ENCODE measurements around the gene UGT1A5. TPM values are rescaled to one million over a fixed set of nuclear protein-coding genes. Genes with fewer than 3 reads are reported as not detected.

UGT1A5 gene
- total RNA-seq, 2 experiments from 2014 or later = not detected

- H3K36me3 ChIP-seq (ENCODE audit: insufficient read depth, low read length) = no peaks in the 10 kb centered on the region
- POLR2A ChIA-PET = no interaction called here
- no peak overlapping the region for H3K4me3 ChIP-seq (ENCODE audit: low read depth, low read length, poor library complexity, severe bottlenecking)
- no peak for DNase-seq (ENCODE audit: low spot score)
- H3K79me2 ChIP-seq (ENCODE audit: insufficient read depth, low read depth, low read length) = no peaks in the 10 kb centered on the region
- TF ChIP-seq CTCF (conservative IDR thresholded peaks at IDR 0.05; ENCODE audit: low read length) (no peak), EZH2phosphoT487 (IDR thresholded peaks at IDR 0.05; ENCODE audit: borderline replicate concordance, low read depth, low read length) (no peak)
- H3K4me1 ChIP-seq (ENCODE audit: insufficient read depth, low read length, poor library complexity, severe bottlenecking) = peaks cover 3% of the 10 kb centered on the region
- H3K27ac ChIP-seq (ENCODE audit: low read depth, low read length, poor library complexity, severe bottlenecking) = no peak overlapping the region
- intact Hi-C loops (cut with micrococcal nuclease; ENCODE audit: unreplicated experiment) = no loop called here
- CTCF ChIA-PET (ENCODE audit: unreplicated experiment) = no interaction called here
- H2AFZ ChIP-seq (ENCODE audit: low read length) = no peak overlapping the region
- H3K9me2 ChIP-seq (ENCODE audit: insufficient read depth, low read length) = no peaks in the 10 kb centered on the region
- no peaks in the 10 kb centered on the region for H3K9me3 ChIP-seq (ENCODE audit: low read length)
- H4K20me1 ChIP-seq (ENCODE audit: insufficient read depth, low read length) = no peaks in the 10 kb centered on the region
- no TSS peak for BruUV-seq (replicated peaks)
- no peak overlapping the region for H3K4me2 ChIP-seq (ENCODE audit: low read length)
Measured at GRCh38 chr2:233680361-233681045, 32.2 kb upstream of the UGT1A5 start.

GRCh38 chr2:233681521-233682099 is 31.1 kb upstream of the UGT1A5 start, which contains the start of gene UGT1A7:
UGT1A7 (plus strand) TSS chr2:233681901; CDS start chr2:233681938, 37 bp downstream.
- no peaks in the 10 kb centered on the region for H3K36me3 ChIP-seq (ENCODE audit: insufficient read depth, low read length)
- no peaks in the 10 kb centered on the region for H4K20me1 ChIP-seq (ENCODE audit: insufficient read depth, low read length)
- ChIA-PET POLR2A (interaction anchor here (0.6 to 0.7 kb wide), 4 partner anchors 44 to 918 kb away, joined by 3 read pairs; no protein-coding TSS in a partner anchor), CTCF (ENCODE audit: unreplicated experiment) (no interaction called here)
- no peaks in the 10 kb centered on the region for H3K9me2 ChIP-seq (ENCODE audit: insufficient read depth, low read length)
- no peak within 1 kb of the TSS for H3K27ac ChIP-seq (ENCODE audit: low read depth, low read length, poor library complexity, severe bottlenecking)
- no peaks in the 10 kb centered on the region for H3K9me3 ChIP-seq (ENCODE audit: low read length)
- intact Hi-C loops (cut with micrococcal nuclease; ENCODE audit: unreplicated experiment) = no loop called here
- H3K4me1 ChIP-seq (ENCODE audit: insufficient read depth, low read length, poor library complexity, severe bottlenecking) = peaks cover 3% of the 10 kb centered on the region
- no peaks in the 10 kb centered on the region for H3K79me2 ChIP-seq (ENCODE audit: insufficient read depth, low read depth, low read length)
- TF ChIP-seq CTCF (conservative IDR thresholded peaks at IDR 0.05; ENCODE audit: low read length) = no peak
- TF ChIP-seq EZH2phosphoT487 (IDR thresholded peaks at IDR 0.05; ENCODE audit: borderline replicate concordance, low read depth, low read length) = no peak
- no peak for DNase-seq (ENCODE audit: low spot score)
- BruUV-seq (replicated peaks) = no TSS peak
- H3K4me3 ChIP-seq (ENCODE audit: low read depth, low read length, poor library complexity, severe bottlenecking) = no peak within 1 kb of the TSS
- no peak within 1 kb of the TSS for H3K4me2 ChIP-seq (ENCODE audit: low read length)
- H2AFZ ChIP-seq (ENCODE audit: low read length) = no peak within 1 kb of the TSS

GRCh38 chr2:233684640-233685039 is 28.1 kb upstream of the UGT1A5 start:
- BruUV-seq (replicated peaks) = no TSS peak
- no peak overlapping the region for H3K27ac ChIP-seq (ENCODE audit: low read depth, low read length, poor library complexity, severe bottlenecking)
- TF ChIP-seq CTCF (conservative IDR thresholded peaks at IDR 0.05; ENCODE audit: low read length) (no peak), EZH2phosphoT487 (IDR thresholded peaks at IDR 0.05; ENCODE audit: borderline replicate concordance, low read depth, low read length) (no peak)
- H3K79me2 ChIP-seq (ENCODE audit: insufficient read depth, low read depth, low read length) = no peaks in the 10 kb centered on the region
- no peaks in the 10 kb centered on the region for H3K9me2 ChIP-seq (ENCODE audit: insufficient read depth, low read length)
- peaks cover 3% of the 10 kb centered on the region for H3K4me1 ChIP-seq (ENCODE audit: insufficient read depth, low read length, poor library complexity, severe bottlenecking)
- intact Hi-C loops (cut with micrococcal nuclease; ENCODE audit: unreplicated experiment) = no loop called here
- no peak overlapping the region for H2AFZ ChIP-seq (ENCODE audit: low read length)
- CTCF ChIA-PET (ENCODE audit: unreplicated experiment) = no interaction called here
- no peak overlapping the region for H3K4me3 ChIP-seq (ENCODE audit: low read depth, low read length, poor library complexity, severe bottlenecking)
- H3K4me2 ChIP-seq (ENCODE audit: low read length) = no peak overlapping the region
- no peaks in the 10 kb centered on the region for H3K9me3 ChIP-seq (ENCODE audit: low read length)
- no peaks in the 10 kb centered on the region for H4K20me1 ChIP-seq (ENCODE audit: insufficient read depth, low read length)
- H3K36me3 ChIP-seq (ENCODE audit: insufficient read depth, low read length) = no peaks in the 10 kb centered on the region
- POLR2A ChIA-PET = no interaction called here
- DNase-seq (ENCODE audit: low spot score) = no peak

Measured in OCI-LY7 (cell line).